PC-9 (cell line): ENCODE results near the gene HIF1A. TPM values are rescaled to one million over a fixed set of nuclear protein-coding genes. Genes with fewer than 3 reads are reported as not detected.
"Not testable (repeated sequence)": the region's sequence is repeated elsewhere in the genome, so short reads cannot be mapped to it uniquely, and the experiment has no call there.

Experiments
- BruUV-seq: library from RNA; stranded (reverse); fragments of 400-500 nt; replicated peaks from 2 replicates; lab custom pipeline; 2021; lab: Mats Ljungman, UMichigan
- CTCF ChIA-PET: fragments of 300-600 bp; sonication (Branson Sonifier 250); formaldehyde crosslinking; loops from one replicate; lab custom pipeline; 2022; ENCODE audit warnings: antibody characterized with exemption; lab: Charles Lee
- POLR2A ChIA-PET: fragments of 300-600 bp; sonication (Branson Sonifier 250); formaldehyde crosslinking; loops from one replicate; lab custom pipeline; 2022; ENCODE audit warnings: antibody characterized with exemption; ENCODE audit not compliant: unreplicated experiment; lab: Charles Lee
- DNase-seq, 2 experiments: peaks; one replicate each; pipeline versions ENCODE4 v3.0.0 to v3.0.0-alpha.2; 2015 to 2022; ENCODE audit warnings: mixed read lengths in 1 of 2
- H2AFZ ChIP-seq: fragments of 200-600 bp; sonication (generic); 2 replicates; pipeline ENCODE4 v1.8.1; 2017; ENCODE audit warnings: antibody characterized with exemption
- H3F3A ChIP-seq: fragments of 200-600 bp; sonication (generic); 2 replicates; pipeline ENCODE4 v1.8.1; 2017; ENCODE audit warnings: antibody characterized with exemption, mild to moderate bottlenecking, low read depth; ENCODE audit not compliant: insufficient read depth
- H3K27ac ChIP-seq: fragments of 200-600 bp; sonication (generic); 2 replicates; pipeline ENCODE4 v1.6.1; 2016; ENCODE audit warnings: mixed run types
- H3K27me3 ChIP-seq: fragments of 200-600 bp; sonication (generic); 2 replicates; pipeline ENCODE4 v1.6.1; 2016; ENCODE audit warnings: low read depth, mixed run types; ENCODE audit not compliant: insufficient read depth
- H3K36me3 ChIP-seq: fragments of 200-600 bp; sonication (generic); 2 replicates; pipeline ENCODE4 v1.6.1; 2016; ENCODE audit warnings: low read depth, mixed run types
- H3K4me1 ChIP-seq: fragments of 200-600 bp; sonication (generic); replicated peaks from 2 replicates; pipeline ENCODE4 v1.6.1; 2016; ENCODE audit warnings: mixed run types; ENCODE audit not compliant: insufficient read depth
- H3K4me2 ChIP-seq: fragments of 200-600 bp; sonication (generic); 2 replicates; pipeline ENCODE4 v1.6.1; 2017; ENCODE audit warnings: mixed run types
- H3K4me3 ChIP-seq: fragments of 200-600 bp; sonication (generic); 2 replicates; pipeline ENCODE4 v1.6.1; 2016; ENCODE audit warnings: mixed run types
- H3K79me2 ChIP-seq: fragments of 200-600 bp; sonication (generic); 2 replicates; pipeline ENCODE4 v1.6.1; 2017; ENCODE audit warnings: low read depth, mixed run types
- H3K9me2 ChIP-seq: fragments of 200-600 bp; sonication (generic); 2 replicates; pipeline ENCODE4 v1.8.1; 2017; ENCODE audit warnings: mild to moderate bottlenecking; ENCODE audit not compliant: insufficient read depth
- H3K9me3 ChIP-seq: fragments of 200-600 bp; sonication (generic); 2 replicates; pipeline ENCODE4 v1.8.1; 2016; ENCODE audit warnings: low read depth; ENCODE audit not compliant: insufficient read depth
- H4K20me1 ChIP-seq: fragments of 200-600 bp; sonication (generic); 2 replicates; pipeline ENCODE4 v1.8.1; 2017; ENCODE audit not compliant: insufficient read depth
- CTCF ChIP-seq: fragments of 200-600 bp; sonication (generic); conservative IDR thresholded peaks from 2 replicates; pipeline ENCODE4 v1.6.1; 2017; ENCODE audit warnings: mixed run types, antibody characterized with exemption, mild to moderate bottlenecking, moderate library complexity
- EZH2 ChIP-seq: fragments of 200-600 bp; sonication (generic); IDR thresholded peaks from 2 replicates; pipeline ENCODE4 v1.8.0; 2017; ENCODE audit warnings: antibody characterized with exemption, low read depth
- intact Hi-C: fragments of 100-400 bp; cut with micrococcal nuclease; formaldehyde crosslinking; loops from one replicate; pipeline ENCODE4 v1.10.0; 2022; ENCODE audit not compliant: unreplicated experiment
- total RNA-seq: library from RNA; stranded (reverse); gene quantifications from 2 replicates; pipeline ENCODE4 v1.2.3, GENCODE V29; 2021

Gene HIF1A
- total RNA-seq, 1 experiment from 2014 or later: 146 TPM

- Histone ChIP-seq H4K20me1 (peaks cover 93% of the 10 kb centered on the region), H3F3A (peaks cover 59% of the 10 kb centered on the region), H3K4me1 (peaks cover 70% of the 10 kb centered on the region), H3K27me3 (no peaks in the 10 kb centered on the region), H3K4me3 (peak overlapping the region; percentile 9; the same call in 1 of the 2 replicates), H3K36me3 (peaks cover 25% of the 10 kb centered on the region), H2AFZ (no peak overlapping the region), H3K27ac (peak overlapping the region; percentile 37), H3K79me2 (peaks cover 97% of the 10 kb centered on the region), H3K4me2 (peak overlapping the region; percentile 95), H3K9me2 (0 out of 2 replicates have a peak, but pooled peaks cover 3% of the 10 kb centered on the region), H3K9me3 (no peaks in the 10 kb centered on the region)
- no TSS peak for BruUV-seq
- TF ChIP-seq EZH2: no peak
- TF ChIP-seq CTCF: no peak
- DNase-seq: no peak
- POLR2A ChIA-PET: no interaction called here
- intact Hi-C loops: no loop called here
- CTCF ChIA-PET: no interaction called here
These were observed 9.7 kb downstream of the HIF1A start for GRCh38 chr14:61705017-61705416.

GRCh38 chr14:61706096-61706690 lies 10.9 kb downstream of the HIF1A start:
- Histone ChIP-seq H3K36me3 (peaks cover 22% of the 10 kb centered on the region), H3K4me3 (no peak overlapping the region), H4K20me1 (peaks cover 93% of the 10 kb centered on the region), H3K79me2 (peaks cover 97% of the 10 kb centered on the region), H2AFZ (no peak overlapping the region), H3K4me1 (peaks cover 68% of the 10 kb centered on the region), H3K27ac (peak overlapping the region; percentile 22; the same call in 1 of the 2 replicates), H3K9me2 (0 out of 2 replicates have a peak, but pooled peaks cover 3% of the 10 kb centered on the region), H3K9me3 (no peaks in the 10 kb centered on the region), H3K27me3 (no peaks in the 10 kb centered on the region), H3K4me2 (peak overlapping the region; percentile 95), H3F3A (peaks cover 69% of the 10 kb centered on the region)
- CTCF ChIA-PET: no interaction called here
- POLR2A ChIA-PET: interaction anchor here (0.8 kb wide), 1 partner anchor 11 kb away, joined by 4 read pairs; the partner anchor contains the start of gene HIF1A
- no peak for DNase-seq
- intact Hi-C loops: no loop called here
- BruUV-seq: no TSS peak
- TF ChIP-seq EZH2: no peak
- no peak for TF ChIP-seq CTCF

GRCh38 chr14:61707774-61708173 lies 12.5 kb downstream of the HIF1A start:
- Histone ChIP-seq H3K36me3 (peaks cover 22% of the 10 kb centered on the region), H3K79me2 (peaks cover 97% of the 10 kb centered on the region), H3K4me1 (peaks cover 68% of the 10 kb centered on the region), H4K20me1 (peaks cover 93% of the 10 kb centered on the region), H3F3A (peaks cover 77% of the 10 kb centered on the region)
- DNase-seq, H3K4me3 ChIP-seq, CTCF ChIA-PET, H3K27me3 ChIP-seq, intact Hi-C loops, POLR2A ChIA-PET, H3K27ac ChIP-seq, H3K9me3 ChIP-seq, H3K9me2 ChIP-seq, H3K4me2 ChIP-seq, H2AFZ ChIP-seq, BruUV-seq: not testable (repeated sequence)

GRCh38 chr14:61708693-61709092 lies 13.4 kb downstream of the HIF1A start:
- Histone ChIP-seq H3K79me2 (peaks cover 97% of the 10 kb centered on the region), H3F3A (peaks cover 79% of the 10 kb centered on the region), H3K4me1 (peaks cover 68% of the 10 kb centered on the region), H4K20me1 (peaks cover 93% of the 10 kb centered on the region), H3K36me3 (peaks cover 22% of the 10 kb centered on the region)
- H3K27me3 ChIP-seq, CTCF ChIA-PET, DNase-seq, H3K27ac ChIP-seq, BruUV-seq, H2AFZ ChIP-seq, intact Hi-C loops, H3K9me3 ChIP-seq, H3K9me2 ChIP-seq, H3K4me2 ChIP-seq, H3K4me3 ChIP-seq: not testable (repeated sequence)
- POLR2A ChIA-PET: interaction anchor here (0.6 kb wide), 1 partner anchor 229 kb away, joined by 10 read pairs; no protein-coding TSS in a partner anchor
